GM06990 (cell line): ENCODE data around the gene MCRIP1.

Experiments
- DNase-seq: peaks from one replicate; pipeline ENCODE4 v3.0.0-alpha.2; 2011; ENCODE audit not compliant: insufficient read length; ENCODE audit errors: extremely low read depth
- H3K27me3 ChIP-seq: replicated peaks from 2 replicates; pipeline ENCODE4 v1.6.0; 2011; ENCODE audit warnings: low read length; ENCODE audit not compliant: control insufficient read depth, insufficient read depth
- H3K36me3 ChIP-seq: 2 replicates; pipeline ENCODE4 v1.5.1; 2011; ENCODE audit warnings: low read length; ENCODE audit not compliant: control insufficient read depth, insufficient read depth
- H3K4me3 ChIP-seq: replicated peaks from 2 replicates; pipeline ENCODE4 v1.5.1; 2011; ENCODE audit warnings: low read depth, mild to moderate bottlenecking, control low read depth, low read length
- TF ChIP-seq, protein P1 (sequence below): IDR thresholded peaks from 2 replicates; pipeline ENCODE4 v1.5.1; 2011; ENCODE audit warnings: low read length, control low read depth, mild to moderate bottlenecking, inconsistent platforms; ENCODE audit not compliant: insufficient read depth, poor library complexity, severe bottlenecking

The MCRIP1 gene

DNA sequence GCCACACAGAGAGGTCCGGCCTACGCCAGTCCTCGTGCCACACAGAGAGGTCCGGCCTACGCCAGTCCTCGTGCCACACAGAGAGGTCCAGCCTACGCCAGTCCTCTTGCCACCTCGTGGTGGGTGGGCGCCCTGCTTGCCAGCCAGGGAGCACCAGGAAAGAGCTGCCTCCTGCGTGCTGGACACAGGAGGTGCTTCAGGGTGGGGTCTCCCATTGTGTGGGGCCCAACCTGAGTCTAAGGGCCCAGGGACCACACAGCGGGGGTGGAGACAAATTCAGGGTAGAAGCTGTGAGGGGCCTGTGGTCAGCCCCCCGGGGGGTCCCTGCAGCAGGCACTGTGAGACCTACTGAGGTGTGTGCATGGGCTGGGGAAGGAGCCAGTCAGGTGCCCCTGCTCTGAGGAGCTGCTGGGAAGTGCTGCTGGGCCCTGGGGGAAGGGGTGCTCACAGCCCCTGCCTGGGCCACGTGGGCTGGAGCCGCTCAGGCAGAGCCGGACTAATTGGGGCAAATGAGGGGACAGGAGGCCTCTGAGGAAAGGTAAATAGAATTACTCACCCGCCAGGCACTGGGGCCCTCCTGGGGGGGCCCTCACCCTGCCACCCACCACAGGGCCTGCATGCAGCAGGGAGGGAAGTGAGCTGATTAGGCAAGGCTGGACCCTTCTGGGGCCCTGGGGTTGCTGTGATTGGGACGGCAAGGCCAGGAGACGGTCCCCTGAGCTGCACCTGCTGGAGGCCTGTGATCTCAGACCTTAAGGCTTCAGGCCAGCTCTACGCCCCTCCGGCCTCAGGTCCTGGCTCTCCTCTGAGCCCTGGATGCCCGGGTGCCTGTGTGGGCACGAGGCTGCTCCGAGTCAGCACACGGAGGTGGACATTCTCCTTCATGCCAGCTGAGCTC lies 18.1 kb downstream of the MCRIP1 start:
- Histone ChIP-seq H3K36me3 (no peaks in the 10 kb centered on the region), H3K27me3 (no peaks in the 10 kb centered on the region), H3K4me3 (no peak overlapping the region)
- no peak for DNase-seq
- TF ChIP-seq, protein P1, sequence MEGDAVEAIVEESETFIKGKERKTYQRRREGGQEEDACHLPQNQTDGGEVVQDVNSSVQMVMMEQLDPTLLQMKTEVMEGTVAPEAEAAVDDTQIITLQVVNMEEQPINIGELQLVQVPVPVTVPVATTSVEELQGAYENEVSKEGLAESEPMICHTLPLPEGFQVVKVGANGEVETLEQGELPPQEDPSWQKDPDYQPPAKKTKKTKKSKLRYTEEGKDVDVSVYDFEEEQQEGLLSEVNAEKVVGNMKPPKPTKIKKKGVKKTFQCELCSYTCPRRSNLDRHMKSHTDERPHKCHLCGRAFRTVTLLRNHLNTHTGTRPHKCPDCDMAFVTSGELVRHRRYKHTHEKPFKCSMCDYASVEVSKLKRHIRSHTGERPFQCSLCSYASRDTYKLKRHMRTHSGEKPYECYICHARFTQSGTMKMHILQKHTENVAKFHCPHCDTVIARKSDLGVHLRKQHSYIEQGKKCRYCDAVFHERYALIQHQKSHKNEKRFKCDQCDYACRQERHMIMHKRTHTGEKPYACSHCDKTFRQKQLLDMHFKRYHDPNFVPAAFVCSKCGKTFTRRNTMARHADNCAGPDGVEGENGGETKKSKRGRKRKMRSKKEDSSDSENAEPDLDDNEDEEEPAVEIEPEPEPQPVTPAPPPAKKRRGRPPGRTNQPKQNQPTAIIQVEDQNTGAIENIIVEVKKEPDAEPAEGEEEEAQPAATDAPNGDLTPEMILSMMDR: no peak

DNA sequence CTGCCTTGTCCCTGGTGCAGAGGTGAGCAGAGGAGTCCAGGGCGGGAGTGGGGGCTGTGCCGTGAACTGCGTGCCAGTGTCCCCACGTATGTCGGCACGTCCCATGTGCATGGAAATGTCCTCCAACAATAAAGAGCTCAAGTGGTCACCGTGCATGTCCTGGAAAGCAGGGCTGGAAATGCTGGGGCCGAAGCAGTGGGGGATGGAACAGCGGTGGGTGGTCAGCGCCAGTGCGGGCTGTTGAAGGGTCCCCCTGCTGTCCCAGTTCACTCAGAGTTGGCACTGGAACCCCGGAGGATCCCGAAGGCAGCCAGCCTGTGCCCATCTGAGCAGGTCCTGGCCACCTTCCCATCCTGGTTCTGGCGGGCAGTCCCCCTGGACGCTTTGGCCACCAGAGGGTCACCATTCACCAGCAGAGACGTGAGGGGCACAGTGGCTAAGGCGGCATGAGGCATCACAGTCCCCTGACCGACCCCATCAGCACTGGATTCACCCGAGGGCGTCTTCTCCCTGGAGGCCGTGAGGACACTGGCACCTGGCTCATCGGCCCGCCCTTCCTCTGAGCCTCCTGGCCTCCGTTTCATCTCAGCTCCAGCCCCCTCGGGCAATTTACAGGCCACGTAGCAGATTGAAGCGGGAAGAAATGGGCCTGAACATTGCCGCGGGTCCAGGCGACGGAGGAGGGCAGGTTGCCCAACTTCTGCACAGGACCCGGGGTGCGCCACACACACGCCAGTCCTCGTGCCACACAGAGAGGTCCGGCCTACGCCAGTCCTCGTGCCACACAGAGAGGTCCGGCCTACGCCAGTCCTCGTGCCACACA lies 19.0 kb downstream of the MCRIP1 start:
- Histone ChIP-seq H3K36me3 (no peaks in the 10 kb centered on the region), H3K4me3 (no peak overlapping the region), H3K27me3 (no peaks in the 10 kb centered on the region; the same call in 1 of the 2 replicates)
- DNase-seq: no peak
- TF ChIP-seq, protein P1: no peak

GRCh38 chr17:81813371-81813684 lies 19.8 kb downstream of the MCRIP1 start:
- DNase-seq: no peak
- Histone ChIP-seq H3K36me3 (no peaks in the 10 kb centered on the region), H3K27me3 (no peaks in the 10 kb centered on the region; the same call in 1 of the 2 replicates), H3K4me3 (no peak overlapping the region)
- TF ChIP-seq, protein P1: no peak

GRCh38 chr17:81812571-81813370 lies 20.3 kb downstream of the MCRIP1 start:
- no peak for DNase-seq
- H3K4me3 ChIP-seq: no peak overlapping the region
- TF ChIP-seq, protein P1: no peak
- H3K27me3 ChIP-seq: no peaks in the 10 kb centered on the region; the same call in 1 of the 2 replicates
- H3K36me3 ChIP-seq: no peaks in the 10 kb centered on the region

- no peaks in the 10 kb centered on the region; the same call in 1 of the 2 replicates for H3K27me3 ChIP-seq
- no peak overlapping the region for H3K4me3 ChIP-seq
- DNase-seq: no peak
- no peaks in the 10 kb centered on the region for H3K36me3 ChIP-seq
- TF ChIP-seq, protein P1: no peak
These were observed 21.2 kb downstream of the MCRIP1 start for GRCh38 chr17:81811705-81812570.
